GM18868 (cell line): ENCODE data around the gene TUBB6.

Experiments
- ATAC-seq: cut with Tn5 transposase; IDR thresholded peaks from one replicate; pipeline ENCODE4 v1.9.1; 2021; ENCODE audit warnings: mild to moderate bottlenecking, moderate library complexity; ENCODE audit not compliant: unreplicated experiment

The TUBB6 gene

GRCh38 chr18:12313530-12314245, 5.6 kb downstream of the TUBB6 start:
- ATAC-seq, result no peak

- ATAC-seq, result peak; percentile 40
These were observed 6.7 kb downstream of the TUBB6 start for GRCh38 chr18:12314591-12315305.

DNA sequence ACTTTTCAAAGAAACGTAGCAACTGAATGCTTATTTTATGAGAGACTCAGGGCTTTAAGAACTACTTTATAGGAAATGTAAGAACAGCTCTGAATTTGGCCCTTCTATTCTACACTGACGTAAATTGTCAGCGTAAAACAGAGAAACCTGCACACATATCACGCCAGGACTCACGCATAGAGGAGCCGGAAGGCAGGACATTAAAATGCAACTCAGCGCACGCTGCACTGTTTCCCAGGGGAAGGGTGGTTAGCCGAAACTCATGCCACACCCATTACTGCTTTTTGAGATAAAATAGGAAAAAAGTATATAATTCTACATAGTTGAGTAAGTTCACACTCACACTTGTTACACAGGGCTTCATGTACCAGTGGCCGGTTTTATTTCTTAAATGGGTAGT, 7.4 kb downstream of the TUBB6 start:
- ATAC-seq, result no peak

DNA sequence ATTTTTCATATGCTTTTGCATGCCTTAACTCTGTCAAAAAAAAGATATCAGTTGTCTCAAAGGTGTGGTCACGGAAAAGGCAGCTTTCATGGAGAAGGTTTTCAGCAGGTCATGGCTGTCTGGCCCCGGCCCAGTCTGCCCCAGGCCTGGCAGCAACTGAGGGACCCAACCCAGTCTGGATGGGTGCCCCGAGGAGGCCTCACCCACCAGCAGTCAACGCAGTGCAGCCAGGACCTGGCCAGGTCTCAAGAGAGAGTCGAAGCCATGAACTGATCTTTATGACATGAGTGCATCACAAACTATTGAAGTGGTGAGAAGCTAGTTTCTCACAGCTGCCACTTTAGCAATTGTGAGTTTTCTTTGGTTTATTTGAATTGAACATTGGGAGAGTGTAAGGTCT, 7.9 kb downstream of the TUBB6 start:
- no peak for ATAC-seq

GRCh38 chr18:12317664-12318333, 9.8 kb downstream of the TUBB6 start:
- ATAC-seq, result no peak

DNA sequence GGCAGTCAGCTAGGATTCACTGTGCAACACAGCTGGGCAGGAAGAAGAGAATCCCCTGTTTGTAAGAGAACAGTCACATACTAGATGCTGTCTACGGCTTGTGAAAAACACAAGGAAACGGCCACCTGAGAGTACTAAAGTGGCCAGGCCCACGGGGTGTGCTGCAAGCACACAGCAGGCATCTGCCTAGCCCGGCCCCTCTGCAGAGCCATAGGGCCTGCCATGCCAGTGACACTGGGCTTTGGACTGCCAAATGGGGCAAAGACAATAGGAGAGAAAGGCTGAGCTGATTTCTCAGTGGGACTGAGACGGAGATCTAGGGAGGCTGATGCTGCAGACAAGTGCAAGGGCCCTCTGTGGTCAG, 10.3 kb downstream of the TUBB6 start:
- ATAC-seq, result no peak

DNA sequence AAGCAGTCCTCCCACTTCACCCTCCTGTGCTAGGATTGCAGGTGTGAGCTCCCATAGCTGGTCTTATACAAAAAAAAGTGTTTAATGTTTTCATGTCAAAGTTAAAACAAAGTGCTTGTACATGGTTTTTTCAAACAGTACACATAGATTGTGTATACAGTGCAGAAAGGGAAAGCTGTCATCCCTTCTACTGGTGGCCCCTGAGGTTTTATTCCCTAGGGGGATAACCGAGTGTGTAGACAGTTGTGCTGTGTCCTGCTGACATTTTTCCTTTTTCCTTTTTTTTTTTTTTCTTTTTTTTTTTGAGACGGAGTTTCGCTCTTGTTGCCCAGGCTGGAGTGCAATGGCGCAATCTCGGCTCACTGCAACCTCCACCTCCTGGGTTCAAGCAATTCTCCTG, 10.8 kb downstream of the TUBB6 start:
- ATAC-seq, result no peak

GRCh38 chr18:12321333-12321732, 13.3 kb downstream of the TUBB6 start:
- ATAC-seq, result peak; percentile 81

DNA sequence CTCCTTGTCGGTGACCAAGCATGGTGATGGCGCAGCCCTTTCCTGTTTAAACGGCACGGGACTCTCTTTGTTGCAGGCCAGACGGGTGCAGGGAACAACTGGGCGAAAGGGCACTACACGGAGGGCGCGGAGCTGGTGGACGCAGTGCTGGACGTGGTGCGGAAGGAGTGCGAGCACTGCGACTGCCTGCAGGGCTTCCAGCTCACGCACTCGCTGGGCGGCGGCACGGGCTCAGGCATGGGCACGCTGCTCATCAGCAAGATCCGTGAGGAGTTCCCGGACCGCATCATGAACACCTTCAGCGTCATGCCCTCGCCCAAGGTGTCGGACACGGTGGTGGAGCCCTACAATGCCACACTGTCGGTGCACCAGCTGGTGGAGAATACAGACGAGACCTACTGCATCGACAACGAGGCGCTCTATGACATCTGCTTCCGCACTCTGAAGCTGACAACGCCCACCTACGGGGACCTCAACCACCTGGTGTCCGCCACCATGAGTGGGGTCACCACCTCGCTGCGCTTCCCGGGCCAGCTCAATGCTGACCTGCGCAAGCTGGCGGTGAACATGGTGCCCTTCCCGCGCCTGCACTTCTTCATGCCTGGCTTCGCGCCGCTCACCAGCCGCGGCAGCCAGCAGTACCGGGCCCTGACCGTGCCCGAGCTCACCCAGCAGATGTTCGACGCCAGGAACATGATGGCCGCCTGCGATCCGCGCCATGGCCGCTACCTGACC, 17.1 kb downstream of the TUBB6 start:
- ATAC-seq, result no peak

GRCh38 chr18:12325726-12326245, 17.7 kb downstream of the TUBB6 start:
- ATAC-seq, result no peak

DNA sequence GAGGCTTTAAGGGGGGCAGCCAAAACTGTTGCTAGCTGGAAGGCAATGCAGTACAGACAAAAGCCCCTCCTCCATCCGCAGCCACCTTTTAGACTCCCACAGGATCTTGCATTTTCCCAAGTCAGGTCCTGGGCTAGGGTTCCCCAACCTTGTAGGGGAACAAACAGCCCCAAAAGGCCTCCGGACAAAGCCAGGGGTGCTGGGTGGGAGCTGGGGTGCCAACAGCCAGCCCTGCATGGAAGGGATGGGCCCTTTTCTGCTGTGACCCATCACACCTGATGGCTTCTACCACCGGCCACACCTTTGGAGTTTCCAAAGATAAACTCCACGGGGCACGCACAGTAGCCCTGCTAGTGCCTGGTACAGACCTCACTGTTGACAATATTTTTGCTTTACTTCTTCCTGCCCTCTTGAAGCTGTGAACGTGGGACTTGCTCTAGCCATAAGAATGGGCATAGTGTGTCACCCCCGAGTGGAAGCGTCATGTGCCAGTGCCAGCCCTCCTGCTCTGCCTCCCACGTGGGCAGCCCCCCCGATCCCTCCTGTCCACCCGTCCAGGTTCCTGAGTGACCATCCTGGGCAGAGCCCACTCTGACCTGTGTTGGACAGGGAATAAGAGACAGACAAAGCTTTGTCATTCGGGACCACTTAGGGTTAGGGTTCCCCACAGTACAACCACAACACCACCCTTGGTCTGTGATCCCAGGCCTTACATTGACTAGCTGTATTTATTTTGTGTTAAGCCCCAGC, 18.8 kb downstream of the TUBB6 start:
- no peak for ATAC-seq

GRCh38 chr18:12327510-12328178, 19.6 kb downstream of the TUBB6 start:
- ATAC-seq, result peak; percentile 70

DNA sequence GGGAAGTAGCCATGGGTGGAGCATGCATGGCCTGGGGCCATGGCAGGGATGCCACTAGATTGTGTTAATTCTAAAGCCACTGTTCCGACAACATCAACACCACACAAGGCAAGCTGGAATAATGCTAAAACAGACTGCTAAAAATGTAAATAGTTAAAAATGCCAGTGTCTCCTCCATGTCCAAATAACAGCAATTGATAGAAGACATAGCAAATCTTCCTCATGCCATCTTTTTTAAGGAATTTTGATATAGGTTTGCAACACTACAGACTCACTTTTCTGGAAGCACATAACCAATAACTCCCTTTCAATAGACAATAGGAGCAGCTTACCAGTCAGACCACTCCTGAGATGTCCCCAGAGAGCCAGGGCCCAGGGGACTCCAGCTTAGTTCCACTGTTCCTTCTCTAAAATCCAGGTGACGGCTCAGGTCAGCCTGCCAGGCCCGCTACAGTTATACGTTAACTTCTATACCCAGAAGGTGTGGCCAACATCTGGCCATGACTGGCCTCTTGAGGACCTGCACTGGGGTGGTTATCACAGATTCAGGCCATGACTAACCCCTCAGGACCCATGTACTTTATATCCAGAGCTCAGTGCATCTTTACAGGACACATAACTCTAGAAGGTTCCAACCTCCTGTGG, 20.3 kb downstream of the TUBB6 start:
- no peak for ATAC-seq

DNA sequence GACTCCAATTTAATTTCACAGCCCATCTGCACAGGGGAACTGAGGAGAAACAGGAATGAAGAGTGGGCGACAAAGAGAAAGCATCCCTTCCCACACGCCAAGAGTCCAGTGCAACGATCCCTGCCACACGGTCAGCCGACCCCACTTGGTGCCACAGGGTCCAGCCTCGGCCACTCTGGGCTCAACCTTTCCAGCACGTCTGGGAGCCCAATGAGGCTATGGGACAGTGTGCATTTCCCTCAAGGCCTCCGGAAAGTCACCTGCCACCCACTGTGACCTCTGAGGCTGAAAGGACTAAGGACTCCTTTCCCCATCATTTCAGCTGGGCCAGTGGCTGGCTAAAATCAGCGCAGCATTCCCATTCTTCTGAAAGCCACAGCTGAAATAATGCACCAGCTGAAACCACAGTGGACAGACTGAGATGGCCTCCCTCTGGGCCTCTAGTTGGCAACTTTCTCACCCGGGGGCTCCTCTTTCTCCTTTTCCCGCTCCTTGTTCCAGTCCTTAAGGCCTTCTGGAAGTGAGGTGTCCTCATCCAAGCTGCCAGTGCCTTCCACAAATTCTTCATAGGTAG, 21.2 kb downstream of the TUBB6 start:
- no peak for ATAC-seq

DNA sequence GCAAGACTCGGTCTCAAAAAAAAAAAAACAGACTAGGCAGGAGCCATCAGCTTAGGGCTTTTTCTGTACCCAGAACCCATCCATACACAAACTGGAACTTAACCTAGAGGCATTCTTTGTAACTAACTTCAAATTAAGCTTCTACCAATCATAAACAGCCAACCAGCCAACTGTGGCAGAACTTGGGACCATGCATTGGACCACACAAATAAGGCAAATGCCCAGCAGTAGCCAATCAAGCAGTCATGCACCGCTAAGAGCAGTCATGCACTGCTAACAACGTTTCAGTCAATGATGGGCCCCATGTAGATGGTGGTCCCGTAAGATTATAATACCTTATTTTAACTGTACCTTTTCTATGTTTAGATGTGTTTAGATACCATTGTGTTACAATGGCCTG, 22.7 kb downstream of the TUBB6 start:
- no peak for ATAC-seq

DNA sequence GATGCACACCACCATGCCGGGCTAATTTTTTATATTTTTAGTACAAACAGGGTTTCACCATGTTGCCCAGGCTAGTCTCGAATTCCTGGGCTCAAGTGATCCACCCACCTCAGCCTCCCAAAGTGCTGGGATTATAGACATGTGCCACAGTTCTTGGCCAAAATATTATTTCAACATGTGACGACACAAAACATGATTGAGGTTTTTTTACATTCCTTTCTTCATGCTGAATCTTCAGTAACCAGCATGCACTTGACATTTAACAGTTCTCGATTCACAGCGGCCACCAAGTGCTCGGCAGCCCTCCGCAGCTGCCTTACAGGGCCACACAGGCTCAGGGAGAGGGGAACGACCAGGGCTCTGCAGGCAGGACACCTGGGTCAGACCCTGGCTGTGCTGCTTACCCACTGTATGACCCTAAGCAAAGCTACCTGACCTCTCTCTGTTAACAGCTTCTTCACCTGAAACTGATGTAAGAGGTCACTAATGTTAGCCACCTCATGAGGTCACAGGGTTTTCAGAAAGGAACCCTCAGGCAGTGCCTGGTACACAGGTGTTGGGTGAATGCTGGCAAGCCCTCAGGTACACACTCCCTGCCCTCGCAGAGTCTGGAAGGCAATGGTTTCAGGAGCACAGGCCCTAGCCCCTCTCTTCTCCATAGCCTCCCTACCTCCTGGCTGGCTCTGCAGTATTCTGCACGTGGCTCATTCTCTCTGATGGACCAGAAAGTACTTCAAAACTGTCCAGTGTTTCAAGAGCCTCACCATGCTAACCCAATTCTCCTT, 25.7 kb downstream of the TUBB6 start:
- ATAC-seq, result no peak

- ATAC-seq, result no peak
These were observed 26.3 kb downstream of the TUBB6 start for GRCh38 chr18:12334366-12334808.

- no peak for ATAC-seq
These were observed 26.8 kb downstream of the TUBB6 start for GRCh38 chr18:12334863-12335262.
